ENCODE measurements around the gene PTPRS. TPM values are rescaled to one million over a fixed set of nuclear protein-coding genes. Genes with fewer than 3 reads are reported as not detected.

PTPRS gene
- polyA plus RNA-seq, 1 donor (not counting 4 experiments of a cell fraction or from before 2014, with no cell fraction given), result 2.5 TPM

- no peak for DNase-seq (ENCODE audit: low read depth, low spot score)
- no peaks in the 10 kb centered on the region for H4K20me1 ChIP-seq (ENCODE audit: control insufficient read depth, extremely low read depth, insufficient read depth, low read length)
- H2AFZ ChIP-seq (ENCODE audit: control insufficient read depth, low read length), result no peak overlapping the region
- peaks cover 10% of the 10 kb centered on the region for H3K4me1 ChIP-seq (ENCODE audit: control insufficient read depth, extremely low read depth, insufficient read depth, low read length)
- no peaks in the 10 kb centered on the region for H3K36me3 ChIP-seq (ENCODE audit: control insufficient read depth in 2 of 2, extremely low read depth in 1 of 2, insufficient read depth in 2 of 2, low read length in 2 of 2)
- H3K27me3 ChIP-seq (ENCODE audit: control insufficient read depth, extremely low read depth, insufficient read depth, low read length), result peaks cover 7% of the 10 kb centered on the region
- H3K9me3 ChIP-seq (ENCODE audit: control insufficient read depth, low read depth, low read length), result no peaks in the 10 kb centered on the region
- H3K79me2 ChIP-seq (ENCODE audit: control insufficient read depth, insufficient read depth, low read length), result no peaks in the 10 kb centered on the region
- FAIRE-seq, result no peak
- no peak overlapping the region for H3K9ac ChIP-seq (ENCODE audit: control insufficient read depth, extremely low read depth, insufficient read depth, low read length)
- no peak overlapping the region for H3K27ac ChIP-seq (ENCODE audit: control insufficient read depth, insufficient read depth, low read length)
- no peak for TF ChIP-seq CTCF (optimal IDR thresholded peaks at IDR 0.05 in 1 of 3, IDR thresholded peaks at IDR 0.05 in 1 of 3, conservative IDR thresholded peaks at IDR 0.05 in 1 of 3; ENCODE audit: extremely low read depth in 1 of 3, insufficient read depth in 2 of 3, low read length in 3 of 3)
- no peak for TF ChIP-seq EZH2 (IDR thresholded peaks at IDR 0.05; ENCODE audit: low read length)
- no peaks in the 10 kb centered on the region for H3K9me1 ChIP-seq (ENCODE audit: control insufficient read depth, extremely low read depth, insufficient read depth, low read length)
- H3K4me2 ChIP-seq (ENCODE audit: control insufficient read depth, extremely low read depth, insufficient read depth, low read depth, low read length), result no peak overlapping the region
- dilution Hi-C loops (cut with MboI; ENCODE audit: extremely low pct_ligation_motif_present, low sequenced_read_pairs), result no loop called here
- H3K4me3 ChIP-seq (ENCODE audit: control insufficient read depth in 2 of 3, extremely low read depth in 1 of 3, insufficient read depth in 2 of 3, low read depth in 1 of 3, low read length in 3 of 3), result no peak overlapping the region
These were observed 44.6 kb downstream of the PTPRS start for GRCh38 chr19:5296021-5296420.

GRCh38 chr19:5294403-5295160 lies 46.0 kb downstream of the PTPRS start:
- H3K9ac ChIP-seq (ENCODE audit: control insufficient read depth, extremely low read depth, insufficient read depth, low read length), result no peak overlapping the region
- H3K27ac ChIP-seq (ENCODE audit: control insufficient read depth, insufficient read depth, low read length), result no peak overlapping the region
- H4K20me1 ChIP-seq (ENCODE audit: control insufficient read depth, extremely low read depth, insufficient read depth, low read length), result no peaks in the 10 kb centered on the region
- DNase-seq (ENCODE audit: low read depth, low spot score) (no peak), FAIRE-seq (no peak)
- peaks cover 7% of the 10 kb centered on the region for H3K27me3 ChIP-seq (ENCODE audit: control insufficient read depth, extremely low read depth, insufficient read depth, low read length)
- H3K4me1 ChIP-seq (ENCODE audit: control insufficient read depth, extremely low read depth, insufficient read depth, low read length), result peaks cover 10% of the 10 kb centered on the region
- no peak overlapping the region for H3K4me3 ChIP-seq (ENCODE audit: control insufficient read depth in 2 of 3, extremely low read depth in 1 of 3, insufficient read depth in 2 of 3, low read depth in 1 of 3, low read length in 3 of 3)
- no peaks in the 10 kb centered on the region for H3K9me1 ChIP-seq (ENCODE audit: control insufficient read depth, extremely low read depth, insufficient read depth, low read length)
- dilution Hi-C loops (cut with MboI; ENCODE audit: extremely low pct_ligation_motif_present, low sequenced_read_pairs), result no loop called here
- TF ChIP-seq EZH2 (IDR thresholded peaks at IDR 0.05; ENCODE audit: low read length), result no peak
- no peak for TF ChIP-seq CTCF (optimal IDR thresholded peaks at IDR 0.05 in 1 of 3, IDR thresholded peaks at IDR 0.05 in 1 of 3, conservative IDR thresholded peaks at IDR 0.05 in 1 of 3; ENCODE audit: extremely low read depth in 1 of 3, insufficient read depth in 2 of 3, low read length in 3 of 3)
- no peak overlapping the region for H3K4me2 ChIP-seq (ENCODE audit: control insufficient read depth, extremely low read depth, insufficient read depth, low read depth, low read length)
- no peak overlapping the region for H2AFZ ChIP-seq (ENCODE audit: control insufficient read depth, low read length)
- H3K9me3 ChIP-seq (ENCODE audit: control insufficient read depth, low read depth, low read length), result no peaks in the 10 kb centered on the region
- H3K36me3 ChIP-seq (ENCODE audit: control insufficient read depth in 2 of 2, extremely low read depth in 1 of 2, insufficient read depth in 2 of 2, low read length in 2 of 2), result no peaks in the 10 kb centered on the region
- H3K79me2 ChIP-seq (ENCODE audit: control insufficient read depth, insufficient read depth, low read length), result no peaks in the 10 kb centered on the region

Data from keratinocyte (primary cell).